GM12878 (cell line): Measurements from ENCODE around the gene ATXN7L1. TPM values are rescaled to one million over a fixed set of nuclear protein-coding genes. Genes with fewer than 3 reads are reported as not detected.

ENCODE experiments used
- ATAC-seq: fragments of 200-7000 bp; cut with Tn5 transposase; 3 replicates; pipeline ENCODE4 v1.9.1; 2020; ENCODE audit warnings: mild to moderate bottlenecking, moderate library complexity
- BruUV-seq: library from RNA; stranded (reverse); fragments of 400-500 nt; replicated peaks from 2 replicates; lab custom pipeline; 2021; lab: Mats Ljungman, UMichigan
- CTCF ChIA-PET: fragments of 300-600 bp; sonication (Branson Sonifier 250); formaldehyde crosslinking; extraction: SDS; loops from one replicate; lab custom pipeline; 2021; ENCODE audit warnings: inconsistent platforms; lab: Yijun Ruan, JAX
- POLR2A ChIA-PET: fragments of 350-600 bp; formaldehyde crosslinking; extraction: SDS; loops from one replicate; lab custom pipeline; 2021; ENCODE audit warnings: inconsistent platforms; lab: Charles Lee
- RAD21 ChIA-PET: fragments of 300-600 bp; sonication (Branson Sonifier 250); formaldehyde crosslinking; loops from one replicate; lab custom pipeline; 2023; ENCODE audit warnings: antibody characterized with exemption; ENCODE audit not compliant: unreplicated experiment; lab: Charles Lee
- SMC1A ChIA-PET: fragments of 300-600 bp; sonication (Branson Sonifier 250); formaldehyde crosslinking; loops from one replicate; lab custom pipeline; 2023; ENCODE audit not compliant: unreplicated experiment, uncharacterized antibody; lab: Charles Lee
- DNase-seq: peaks from one replicate; pipeline ENCODE4 v3.0.0-alpha.2; 2011; ENCODE audit warnings: low read depth, low spot score
- FAIRE-seq: peaks from 3 replicates; lab custom pipeline; 2011; peaks lifted over from hg19 to GRCh38; lab: Jason Lieb, UNC
- H2AFZ ChIP-seq: 2 replicates; pipeline ENCODE4 v1.6.0; 2011; ENCODE audit warnings: low read depth, low read length, control low read depth; ENCODE audit not compliant: control insufficient read depth
- H3K27ac ChIP-seq: 2 replicates; pipeline ENCODE4 v1.5.1; 2011; ENCODE audit warnings: control low read depth; ENCODE audit not compliant: control insufficient read depth, insufficient read depth
- H3K27me3 ChIP-seq, 2 experiments: replicated peaks in 1 of 2; 2 replicates each; pipeline versions ENCODE4 v1.6.0 to v1.6.1; 2011; ENCODE audit warnings: low read length in 1 of 2; ENCODE audit not compliant: control insufficient read depth in 2 of 2, insufficient read depth in 2 of 2
- H3K36me3 ChIP-seq, 2 experiments: 2 replicates each; pipeline ENCODE4 v1.5.1; 2011; ENCODE audit warnings: low read length in 1 of 2; ENCODE audit not compliant: control insufficient read depth in 2 of 2, insufficient read depth in 2 of 2
- H3K4me1 ChIP-seq: 2 replicates; pipeline ENCODE4 v1.6.1; 2011; ENCODE audit warnings: mild to moderate bottlenecking, low read length, moderate library complexity, mixed read lengths; ENCODE audit not compliant: control insufficient read depth, insufficient read depth
- H3K4me2 ChIP-seq: 2 replicates; pipeline ENCODE4 v1.6.0; 2011; ENCODE audit warnings: control low read depth; ENCODE audit not compliant: control insufficient read depth, insufficient read depth
- H3K4me3 ChIP-seq: fragments of 200-600 bp; sonication (generic); 2 replicates; pipeline ENCODE4 v1.5.1; 2016
- H3K79me2 ChIP-seq: 2 replicates; pipeline ENCODE4 v1.6.0; 2011; ENCODE audit warnings: low read length; ENCODE audit not compliant: control insufficient read depth, insufficient read depth
- H3K9ac ChIP-seq: 2 replicates; pipeline ENCODE4 v1.8.0; 2011; ENCODE audit warnings: low read length, control low read depth, mixed read lengths; ENCODE audit not compliant: control insufficient read depth, insufficient read depth
- H3K9me3 ChIP-seq: replicated peaks from 3 replicates; pipeline ENCODE4 v1.5.1; 2011; ENCODE audit warnings: mild to moderate bottlenecking, low read length; ENCODE audit not compliant: control insufficient read depth, insufficient read depth
- H4K20me1 ChIP-seq: 2 replicates; pipeline ENCODE4 v1.6.0; 2011; ENCODE audit not compliant: control insufficient read depth, insufficient read depth
- DPF2 ChIP-seq: fragments of 450-650 bp; IDR thresholded peaks from 2 replicates; pipeline ENCODE4 v1.6.1; 2017; ENCODE audit warnings: mild to moderate bottlenecking
- ESRRA ChIP-seq: IDR thresholded peaks from 2 replicates; pipeline ENCODE4 v1.6.1; 2012; ENCODE audit warnings: mild to moderate bottlenecking, low read length, improper control_type of control experiment
- FOXM1 ChIP-seq: IDR thresholded peaks from 2 replicates; pipeline ENCODE4 v1.6.1; 2012; ENCODE audit warnings: low read depth, mild to moderate bottlenecking, inconsistent platforms, low read length, moderate library complexity
- IKZF1 ChIP-seq: fragments of 450-650 bp; conservative IDR thresholded peaks from 2 replicates; pipeline ENCODE4 v1.6.1; 2017; ENCODE audit warnings: antibody characterized with exemption, mild to moderate bottlenecking
- JUNB ChIP-seq: IDR thresholded peaks from 2 replicates; pipeline ENCODE4 v1.6.1; 2016; ENCODE audit warnings: antibody characterized with exemption, mild to moderate bottlenecking
- NFIC ChIP-seq: IDR thresholded peaks from 2 replicates; pipeline ENCODE4 v1.6.1; 2012; ENCODE audit warnings: low read depth, mild to moderate bottlenecking, inconsistent platforms, low read length, moderate library complexity
- NFYA ChIP-seq: IDR thresholded peaks from 2 replicates; pipeline ENCODE4 v1.6.1; 2011; ENCODE audit warnings: low read depth, mild to moderate bottlenecking, low read length, improper control_type of control experiment, borderline replicate concordance
- NRF1 ChIP-seq: conservative IDR thresholded peaks from 2 replicates; pipeline ENCODE4 v1.6.1; 2011; ENCODE audit warnings: mild to moderate bottlenecking, low read depth, low read length, improper control_type of control experiment
- RB1 ChIP-seq: fragments of 450-650 bp; formaldehyde crosslinking; IDR thresholded peaks from 2 replicates; pipeline ENCODE4 v1.6.1; 2017; ENCODE audit warnings: mild to moderate bottlenecking, borderline replicate concordance
- SREBF1 ChIP-seq: IDR thresholded peaks from 2 replicates; pipeline ENCODE4 v1.6.1; 2012; ENCODE audit warnings: mild to moderate bottlenecking, low read length
- WGBS: methylation state at CpG from one replicate; pipeline ENCODE4 v1.1.6; 2016; ENCODE audit warnings: low lambda C conversion rate; ENCODE audit not compliant: insufficient replicate concordance, insufficient coverage; ENCODE audit errors: missing lambda C conversion rate; 5-methylcytosine and 5-hydroxymethylcytosine counted together
- in situ Hi-C: fragments of 300-500 bp; cut with MboI; formaldehyde crosslinking; loops from 9 replicates; pipeline ENCODE4 v1.14.3; 2018; ENCODE audit warnings: mixed read lengths
- intact Hi-C: fragments of 100-400 bp; cut with micrococcal nuclease; formaldehyde crosslinking; loops from one replicate; pipeline ENCODE4 v1.14.2; 2022; ENCODE audit not compliant: unreplicated experiment
- polyA plus RNA-seq, 11 experiments: library from polyadenylated mRNA; depleted of rRNA in 4 of 11; unstranded in 6 of 11; stranded (reverse) in 5 of 11; fragments of >200 nt; fragmentation: Nextera tagmentation in 4 of 11; fragmentation: Illumina TruSeq in 1 of 11; extraction: Ambion mirVana in 4 of 11; extraction: Trizol in 1 of 11; gene quantifications; 1 replicate in 1 of 11; 2 replicates in 10 of 11; pipeline versions ENCODE4 v1.2.1 to v1.2.3, GENCODE V29; 2011 to 2016; ENCODE audit warnings: inconsistent platforms in 2 of 11, missing spikeins in 2 of 11, low read depth in 1 of 11
- total RNA-seq, 4 experiments: library from RNA; depleted of rRNA in 3 of 4; stranded (reverse); fragments of >200 nt in 3 of 4; fragmentation: Illumina TruSeq in 1 of 4; extraction: Trizol in 1 of 4; gene quantifications; 2 replicates each; pipeline versions ENCODE4 v1.2.1 to v1.2.3, GENCODE V29; 2013 to 2021
- TF ChIP-seq, protein P1 (sequence below): IDR thresholded peaks from 2 replicates; pipeline ENCODE4 v1.6.1; 2011; ENCODE audit warnings: low read depth, mild to moderate bottlenecking, low read length, moderate library complexity, borderline replicate concordance; ENCODE audit errors: extremely low read depth
- TF ChIP-seq, protein P2 (sequence below): fragments of 450-650 bp; IDR thresholded peaks from 2 replicates; pipeline ENCODE4 v1.6.1; 2016; ENCODE audit warnings: mild to moderate bottlenecking

ATXN7L1 gene
- total and polyA plus RNA-seq, 10 of the 15 experiments (the other 5 are each of a cell fraction or from before 2014, with no cell fraction given): 0.40 to 2.9 (median 1.2) TPM

DNA sequence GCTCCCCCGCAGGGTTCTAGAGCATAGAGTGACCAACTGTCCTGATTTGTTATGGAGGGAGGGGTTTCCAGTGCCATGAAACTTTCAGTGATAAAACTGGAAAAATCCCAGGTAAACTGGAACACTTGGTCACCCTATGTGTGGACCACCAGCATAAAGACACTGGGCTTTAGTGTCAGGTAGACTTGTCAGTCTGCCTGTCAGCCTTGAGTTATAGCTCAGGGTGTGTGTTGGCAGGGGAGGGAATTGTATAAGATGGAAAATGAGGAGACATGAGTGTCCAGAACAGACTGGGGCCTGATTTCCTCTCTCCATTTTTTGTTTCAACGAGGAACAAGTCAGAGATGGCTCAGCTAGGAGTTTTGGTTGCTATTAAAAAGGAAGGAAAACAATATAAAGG is 284.9 kb downstream of the ATXN7L1 start:
- H3K4me3 ChIP-seq: no peak overlapping the region
- H3K9ac ChIP-seq: no peak overlapping the region
- no peak overlapping the region for H3K4me2 ChIP-seq
- no peak for ATAC-seq
- no peak for TF ChIP-seq SREBF1
- no peak for TF ChIP-seq NRF1
- no peak for TF ChIP-seq IKZF1
- H4K20me1 ChIP-seq: no peaks in the 10 kb centered on the region
- peaks cover 14% of the 10 kb centered on the region for H3K4me1 ChIP-seq
- DNase-seq: no peak
- H3K79me2 ChIP-seq: no peaks in the 10 kb centered on the region
- CTCF ChIA-PET: interaction anchor here (0.6 to 3.3 kb wide), 6 partner anchors 29 to 610 kb away, joined by 3 to 16 read pairs (median 4); no protein-coding TSS in a partner anchor
- no peak for FAIRE-seq
- intact Hi-C loops: no loop called here
- RAD21 ChIA-PET: interaction anchor here (0.9 to 3.1 kb wide), 3 partner anchors 60 to 673 kb away, joined by 3 to 13 read pairs (median 3); partner anchors contain the start of gene RINT1
- no TSS peak for BruUV-seq
- H3K27ac ChIP-seq: no peak overlapping the region
- H3K36me3 ChIP-seq: no peaks in the 10 kb centered on the region
- in situ Hi-C loops: no loop called here
- H3K27me3 ChIP-seq: no peaks in the 10 kb centered on the region
- H3K9me3 ChIP-seq: no peaks in the 10 kb centered on the region
- POLR2A ChIA-PET: interaction anchor here (0.6 kb wide), 1 partner anchor 298 kb away, joined by 3 read pairs; no protein-coding TSS in a partner anchor
- 25% methylated on average over 2 of the region's 2 CpGs for WGBS
- SMC1A ChIA-PET: interaction anchor here (0.8 to 1.4 kb wide), 5 partner anchors 12 to 671 kb away, joined by 3 to 4 read pairs (median 3); no protein-coding TSS in a partner anchor
- H2AFZ ChIP-seq: no peak overlapping the region

DNA sequence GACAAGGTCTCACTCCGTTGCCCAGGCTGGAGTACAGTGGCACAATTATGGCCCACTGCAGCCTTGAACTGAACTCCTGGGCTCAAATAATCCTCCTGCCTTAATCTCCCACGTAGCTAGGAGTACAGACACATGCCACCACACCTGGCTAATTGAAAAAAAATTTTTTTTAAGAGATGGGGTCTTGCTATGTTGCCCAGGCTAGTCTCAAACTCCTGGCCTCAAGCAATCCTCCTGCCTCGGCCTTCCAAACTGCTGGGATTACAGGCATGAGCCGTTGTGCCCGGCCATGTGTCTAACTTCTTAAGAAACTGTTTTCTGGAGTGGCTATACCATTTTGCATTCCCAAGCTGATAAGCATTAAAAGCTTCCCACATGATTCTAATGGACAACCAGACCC is 285.6 kb downstream of the ATXN7L1 start:
- FAIRE-seq: no peak
- ATAC-seq: no peak
- no peak overlapping the region for H3K4me3 ChIP-seq
- H4K20me1 ChIP-seq: no peaks in the 10 kb centered on the region
- ChIA-PET CTCF (interaction anchor here (0.6 to 3.3 kb wide), 5 partner anchors 58 to 610 kb away, joined by 3 to 24 read pairs (median 5); partner anchors contain the start of gene RINT1), RAD21 (interaction anchor here (0.9 kb wide), 1 partner anchor 610 kb away, joined by 3 read pairs; no protein-coding TSS in a partner anchor), POLR2A (no interaction called here), SMC1A (interaction anchor here (0.6 to 1.4 kb wide), 5 partner anchors 12 to 253 kb away, joined by 3 to 4 read pairs (median 3); no protein-coding TSS in a partner anchor)
- no peaks in the 10 kb centered on the region for H3K27me3 ChIP-seq
- H3K79me2 ChIP-seq: no peaks in the 10 kb centered on the region
- intact Hi-C loops (no loop called here), in situ Hi-C loops (no loop called here)
- H3K4me1 ChIP-seq: peaks cover 14% of the 10 kb centered on the region
- no TSS peak for BruUV-seq
- H3K4me2 ChIP-seq: no peak overlapping the region
- no peak overlapping the region for H3K27ac ChIP-seq
- no peak for DNase-seq
- H3K9ac ChIP-seq: no peak overlapping the region
- H3K9me3 ChIP-seq: no peaks in the 10 kb centered on the region
- 85% methylated on average over 5 of the region's 5 CpGs for WGBS
- no peak overlapping the region for H2AFZ ChIP-seq
- H3K36me3 ChIP-seq: no peaks in the 10 kb centered on the region
- no peak for TF ChIP-seq RB1
- TF ChIP-seq NFYA: no peak
- TF ChIP-seq JUNB: no peak
- no peak for TF ChIP-seq FOXM1
- TF ChIP-seq ESRRA: no peak
- TF ChIP-seq, protein P1, sequence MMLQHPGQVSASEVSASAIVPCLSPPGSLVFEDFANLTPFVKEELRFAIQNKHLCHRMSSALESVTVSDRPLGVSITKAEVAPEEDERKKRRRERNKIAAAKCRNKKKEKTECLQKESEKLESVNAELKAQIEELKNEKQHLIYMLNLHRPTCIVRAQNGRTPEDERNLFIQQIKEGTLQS: no peak
- TF ChIP-seq DPF2: no peak
- no peak for TF ChIP-seq NFIC
- TF ChIP-seq, protein P2, sequence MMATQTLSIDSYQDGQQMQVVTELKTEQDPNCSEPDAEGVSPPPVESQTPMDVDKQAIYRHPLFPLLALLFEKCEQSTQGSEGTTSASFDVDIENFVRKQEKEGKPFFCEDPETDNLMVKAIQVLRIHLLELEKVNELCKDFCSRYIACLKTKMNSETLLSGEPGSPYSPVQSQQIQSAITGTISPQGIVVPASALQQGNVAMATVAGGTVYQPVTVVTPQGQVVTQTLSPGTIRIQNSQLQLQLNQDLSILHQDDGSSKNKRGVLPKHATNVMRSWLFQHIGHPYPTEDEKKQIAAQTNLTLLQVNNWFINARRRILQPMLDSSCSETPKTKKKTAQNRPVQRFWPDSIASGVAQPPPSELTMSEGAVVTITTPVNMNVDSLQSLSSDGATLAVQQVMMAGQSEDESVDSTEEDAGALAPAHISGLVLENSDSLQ: no peak
